HG03469 (cell line): ENCODE results near the gene HTR6.

Experiments
- ATAC-seq: cut with Tn5 transposase; IDR thresholded peaks from one replicate; pipeline ENCODE4 v1.9.1; 2021; ENCODE audit warnings: mild to moderate bottlenecking, moderate library complexity, moderate number of reproducible peaks; ENCODE audit not compliant: unreplicated experiment

HTR6 gene

GRCh38 chr1:19656134-19656779, 8.4 kb upstream of the HTR6 start:
- ATAC-seq = no peak

GRCh38 chr1:19656780-19657466, 7.8 kb upstream of the HTR6 start:
- no peak for ATAC-seq

DNA sequence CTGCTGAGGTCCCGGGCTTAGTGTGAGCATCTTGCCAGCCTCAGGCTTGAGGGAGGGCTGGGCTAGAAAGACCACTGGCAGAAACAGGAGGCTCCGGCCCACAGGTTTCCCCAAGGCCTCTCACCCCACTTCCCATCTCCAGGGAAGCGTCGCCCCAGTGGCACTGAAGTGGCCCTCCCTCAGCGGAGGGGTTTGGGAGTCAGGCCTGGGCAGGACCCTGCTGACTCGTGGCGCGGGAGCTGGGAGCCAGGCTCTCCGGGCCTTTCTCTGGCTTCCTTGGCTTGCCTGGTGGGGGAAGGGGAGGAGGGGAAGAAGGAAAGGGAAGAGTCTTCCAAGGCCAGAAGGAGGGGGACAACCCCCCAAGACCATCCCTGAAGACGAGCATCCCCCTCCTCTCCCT, 7.2 kb upstream of the HTR6 start:
- no peak for ATAC-seq

DNA sequence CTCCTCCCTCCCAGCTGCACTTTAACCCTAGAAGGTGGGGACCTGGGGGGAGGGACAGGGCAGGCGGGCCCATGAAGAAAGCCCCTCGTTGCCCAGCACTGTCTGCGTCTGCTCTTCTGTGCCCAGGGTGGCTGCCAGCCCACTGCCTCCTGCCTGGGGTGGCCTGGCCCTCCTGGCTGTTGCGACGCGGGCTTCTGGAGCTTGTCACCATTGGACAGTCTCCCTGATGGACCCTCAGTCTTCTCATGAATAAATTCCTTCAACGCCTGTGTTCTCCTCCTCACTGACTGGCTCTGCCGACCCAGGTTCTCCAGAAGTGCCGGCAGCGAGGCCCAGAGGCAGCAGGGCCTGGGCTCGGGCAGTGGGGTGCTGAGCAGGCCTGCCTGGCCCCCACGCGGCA, 6.5 kb upstream of the HTR6 start:
- no peak for ATAC-seq

DNA sequence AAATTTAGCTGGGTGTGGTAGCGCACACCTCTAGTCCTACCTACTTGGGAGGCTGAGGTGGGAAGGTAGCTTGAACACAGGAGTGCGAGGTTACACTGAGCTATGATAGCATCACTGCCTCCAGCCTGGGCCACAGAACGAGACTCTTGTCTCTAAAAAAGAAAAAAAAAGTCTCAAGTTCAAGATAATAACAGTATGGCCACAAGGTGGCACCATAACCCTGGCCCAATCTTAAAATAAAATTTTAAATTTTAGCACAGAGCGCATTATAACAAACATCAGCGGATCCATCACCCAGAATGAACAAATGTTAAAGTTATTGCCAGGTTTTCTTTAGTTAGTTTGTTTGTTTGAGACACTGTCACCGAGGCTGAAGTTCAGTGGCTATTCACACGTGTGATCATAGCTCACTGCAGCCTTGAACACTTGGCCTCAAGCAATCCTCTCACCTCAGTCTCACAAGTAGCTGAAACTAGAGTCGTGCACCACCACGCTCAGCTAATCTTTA, 2.9 kb upstream of the HTR6 start:
- no peak for ATAC-seq

GRCh38 chr1:19662313-19662712, 2.4 kb upstream of the HTR6 start:
- no peak for ATAC-seq

GRCh38 chr1:19665186-19665495, 466 bp downstream of the HTR6 start:
- ATAC-seq = no peak

DNA sequence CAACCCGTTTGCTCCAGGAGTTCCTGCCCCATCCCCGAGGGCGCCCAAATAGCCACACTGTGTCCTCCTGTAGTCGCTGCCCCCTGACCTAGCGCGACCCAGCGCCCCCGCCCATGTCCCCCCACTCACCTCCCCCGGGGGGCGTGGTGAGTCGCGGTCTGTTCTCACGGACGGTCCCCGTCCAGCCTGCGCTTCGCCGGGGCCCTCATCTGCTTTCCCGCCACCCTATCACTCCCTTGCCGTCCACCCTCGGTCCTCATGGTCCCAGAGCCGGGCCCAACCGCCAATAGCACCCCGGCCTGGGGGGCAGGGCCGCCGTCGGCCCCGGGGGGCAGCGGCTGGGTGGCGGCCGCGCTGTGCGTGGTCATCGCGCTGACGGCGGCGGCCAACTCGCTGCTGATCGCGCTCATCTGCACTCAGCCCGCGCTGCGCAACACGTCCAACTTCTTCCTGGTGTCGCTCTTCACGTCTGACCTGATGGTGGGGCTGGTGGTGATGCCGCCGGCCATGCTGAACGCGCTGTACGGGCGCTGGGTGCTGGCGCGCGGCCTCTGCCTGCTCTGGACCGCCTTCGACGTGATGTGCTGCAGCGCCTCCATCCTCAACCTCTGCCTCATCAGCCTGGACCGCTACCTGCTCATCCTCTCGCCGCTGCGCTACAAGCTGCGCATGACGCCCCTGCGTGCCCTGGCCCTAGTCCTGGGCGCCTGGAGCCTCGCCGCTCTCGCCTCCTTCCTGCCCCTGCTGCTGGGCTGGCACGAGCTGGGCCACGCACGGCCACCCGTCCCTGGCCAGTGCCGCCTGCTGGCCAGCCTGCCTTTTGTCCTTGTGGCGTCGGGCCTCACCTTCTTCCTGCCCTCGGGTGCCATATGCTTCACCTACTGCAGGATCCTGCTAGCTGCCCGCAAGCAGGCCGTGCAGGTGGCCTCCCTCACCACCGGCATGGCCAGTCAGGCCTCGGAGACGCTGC, 1.1 kb downstream of the HTR6 start:
- ATAC-seq = no peak

DNA sequence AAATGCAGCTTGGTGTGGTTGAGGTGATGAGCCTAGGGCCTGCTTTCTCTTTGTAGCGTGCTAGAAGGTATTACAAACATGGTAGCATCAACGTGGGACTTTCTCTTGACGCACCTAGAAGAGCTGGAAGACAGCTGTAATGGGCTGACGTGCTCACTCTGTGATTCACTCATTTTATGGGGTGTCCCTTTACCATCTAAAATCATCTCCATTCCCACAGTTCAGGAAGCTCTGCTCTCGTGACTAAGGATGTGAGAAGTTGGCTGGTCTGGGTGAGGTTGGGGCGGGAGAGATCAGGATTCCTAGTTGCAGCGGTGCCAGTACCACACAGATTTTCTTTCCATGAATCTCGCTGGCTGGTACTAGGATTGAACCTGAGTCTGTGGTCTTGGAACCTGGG, 4.2 kb downstream of the HTR6 start:
- no peak for ATAC-seq

DNA sequence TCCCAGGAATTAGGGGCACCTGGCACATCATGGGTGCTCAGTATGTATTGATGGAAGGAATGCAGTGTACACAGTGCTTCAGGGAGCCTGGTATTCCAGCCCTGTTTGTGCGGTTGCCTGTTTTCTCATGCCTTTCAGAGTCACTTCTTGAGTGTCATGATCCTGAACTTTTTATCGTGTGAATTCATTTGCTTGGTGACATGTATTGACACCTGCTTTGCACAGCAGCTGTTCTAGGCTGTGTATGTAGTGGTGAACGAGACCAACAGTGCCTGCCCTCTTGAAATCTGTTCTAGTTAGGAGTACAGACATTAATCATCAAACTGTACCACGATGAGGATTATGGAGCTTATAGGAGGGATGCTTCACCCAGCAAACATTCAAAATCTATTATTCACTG, 6.1 kb downstream of the HTR6 start:
- no peak for ATAC-seq

GRCh38 chr1:19672237-19672636, 7.6 kb downstream of the HTR6 start:
- no peak for ATAC-seq

DNA sequence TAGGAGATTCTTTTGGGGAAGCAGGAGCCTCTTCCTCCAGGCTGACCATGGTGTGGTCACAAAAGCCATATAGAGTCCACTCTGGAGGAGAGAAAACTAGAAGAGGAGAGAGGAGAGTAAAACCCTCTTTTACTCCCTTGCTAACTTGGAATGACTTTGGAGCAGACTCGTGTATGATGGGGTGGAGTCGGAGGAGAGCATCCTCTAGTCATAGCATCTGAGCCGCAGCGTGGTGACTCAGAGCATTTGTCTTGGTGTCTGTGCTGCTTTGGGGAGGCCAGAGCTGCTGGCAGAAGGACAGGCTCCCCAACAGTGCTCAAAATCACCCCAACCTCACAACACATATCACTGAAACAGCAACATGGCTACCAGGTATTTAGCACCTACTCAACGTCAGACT, 11.1 kb downstream of the HTR6 start:
- ATAC-seq = no peak

DNA sequence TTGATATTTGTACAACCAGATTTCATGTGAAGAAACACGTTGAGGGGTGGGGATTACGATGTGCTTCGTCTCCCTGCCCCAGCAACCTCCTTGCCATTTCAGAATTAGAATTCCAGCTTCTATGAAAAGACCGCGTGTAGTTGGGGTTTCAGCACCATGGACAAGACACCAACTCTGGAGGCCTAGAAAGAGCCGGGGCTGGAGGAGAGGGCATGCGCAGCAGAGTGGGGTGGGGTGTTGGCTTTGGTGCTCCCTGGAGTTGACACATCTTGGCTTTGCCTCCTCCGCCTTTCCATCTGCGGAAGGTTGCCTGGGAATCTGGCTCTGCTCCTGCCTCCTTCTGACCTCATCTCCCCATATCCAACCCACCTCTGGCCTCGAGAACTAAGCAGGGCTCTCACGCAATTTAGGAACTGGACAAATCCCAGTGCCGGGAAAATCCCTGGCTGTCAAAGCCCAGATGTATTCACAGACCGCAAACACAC, 11.8 kb downstream of the HTR6 start:
- no peak for ATAC-seq

- ATAC-seq = no peak
Measured at GRCh38 chr1:19678493-19678892, 13.8 kb downstream of the HTR6 start.

- ATAC-seq = no peak
Measured at GRCh38 chr1:19678931-19679453, 14.3 kb downstream of the HTR6 start.

DNA sequence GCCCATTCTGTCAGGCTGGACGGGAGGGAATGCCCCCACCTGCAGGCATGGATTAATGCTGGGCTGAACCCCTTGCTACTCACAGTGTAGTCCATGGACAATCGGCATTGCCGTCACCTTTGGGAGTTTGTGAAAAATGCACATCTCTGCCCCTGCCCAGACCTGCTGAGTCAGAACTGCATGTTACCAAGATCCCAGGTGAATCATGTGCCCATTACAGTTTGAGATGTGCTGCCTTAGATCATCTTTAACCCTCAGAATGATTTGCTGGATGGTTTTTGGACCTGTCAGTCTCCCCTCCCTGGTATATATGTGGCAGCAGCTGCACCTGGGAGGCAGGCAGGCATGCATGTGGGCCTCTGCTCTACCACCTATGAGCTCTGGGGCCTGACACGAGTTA, 15.0 kb downstream of the HTR6 start:
- ATAC-seq = no peak

- ATAC-seq = no peak
Measured at GRCh38 chr1:19680644-19681043, 16.0 kb downstream of the HTR6 start.

- ATAC-seq = no peak
Measured at GRCh38 chr1:19682257-19682656, 17.6 kb downstream of the HTR6 start.

DNA sequence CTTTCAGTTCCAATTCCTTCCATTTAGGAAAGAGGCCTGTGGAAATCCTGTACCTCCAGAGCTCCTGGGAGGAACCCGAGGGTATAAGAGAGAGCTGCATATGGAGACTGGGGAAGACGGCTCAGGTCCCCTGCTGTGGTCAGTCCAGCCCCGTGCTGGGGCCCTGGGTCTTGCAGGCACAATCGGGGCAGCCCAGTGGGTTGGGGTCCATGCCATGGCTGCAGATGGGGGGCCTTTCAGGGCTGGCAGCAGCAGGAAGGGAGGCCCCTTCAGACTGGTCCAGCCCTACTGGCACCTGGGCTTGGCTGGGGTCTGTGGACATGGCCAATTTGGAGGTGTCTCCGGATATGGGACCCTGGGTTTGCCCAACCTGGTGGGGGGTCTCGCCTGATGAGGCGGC, 18.2 kb downstream of the HTR6 start:
- ATAC-seq = no peak

DNA sequence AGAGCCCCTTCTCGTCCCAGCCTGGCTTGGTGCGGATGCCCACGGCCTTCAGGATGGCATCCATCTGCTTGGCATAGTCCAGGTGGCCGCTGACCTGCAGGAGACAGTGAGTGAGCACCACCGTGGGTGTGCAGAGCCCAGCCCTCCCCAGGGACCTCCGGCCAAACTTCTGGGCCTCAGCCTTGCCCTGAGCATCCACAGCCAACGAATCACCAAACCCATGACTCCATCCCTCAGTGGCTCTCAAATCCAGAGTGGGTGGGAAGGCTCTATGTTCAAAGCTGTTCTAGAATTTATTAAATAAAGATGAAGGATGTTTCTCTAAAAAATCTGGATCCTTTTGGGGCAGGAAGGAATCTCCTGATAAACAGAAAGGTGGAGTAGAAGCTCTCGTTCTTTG, 18.7 kb downstream of the HTR6 start:
- no peak for ATAC-seq

DNA sequence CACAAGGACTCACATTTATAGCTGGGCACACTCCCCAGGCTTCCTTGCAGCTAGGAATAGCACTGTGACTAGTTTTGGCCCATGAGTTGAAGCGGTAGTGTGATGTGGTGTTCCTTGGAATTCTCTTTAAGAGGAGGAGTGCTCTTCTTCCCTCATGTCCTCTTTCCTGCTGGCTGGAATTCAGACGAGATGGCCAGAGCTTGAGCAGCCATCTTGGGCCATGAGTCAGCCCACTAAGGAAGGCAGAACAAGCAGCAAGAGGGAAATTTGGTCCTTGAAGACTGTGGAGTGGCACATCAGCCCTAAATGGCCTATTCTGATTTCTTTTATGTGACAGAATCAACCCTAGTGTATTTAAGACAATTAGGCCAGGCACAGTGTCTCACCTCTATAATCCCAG, 20.0 kb downstream of the HTR6 start:
- no peak for ATAC-seq
